HG03039 (cell line): ENCODE measurements around the gene SLC38A10.

ENCODE experiments used
- ATAC-seq: cut with Tn5 transposase; IDR thresholded peaks from one replicate; pipeline ENCODE4 v1.9.1; 2021; ENCODE audit warnings: mild to moderate bottlenecking, moderate library complexity; ENCODE audit not compliant: unreplicated experiment

SLC38A10 gene

DNA sequence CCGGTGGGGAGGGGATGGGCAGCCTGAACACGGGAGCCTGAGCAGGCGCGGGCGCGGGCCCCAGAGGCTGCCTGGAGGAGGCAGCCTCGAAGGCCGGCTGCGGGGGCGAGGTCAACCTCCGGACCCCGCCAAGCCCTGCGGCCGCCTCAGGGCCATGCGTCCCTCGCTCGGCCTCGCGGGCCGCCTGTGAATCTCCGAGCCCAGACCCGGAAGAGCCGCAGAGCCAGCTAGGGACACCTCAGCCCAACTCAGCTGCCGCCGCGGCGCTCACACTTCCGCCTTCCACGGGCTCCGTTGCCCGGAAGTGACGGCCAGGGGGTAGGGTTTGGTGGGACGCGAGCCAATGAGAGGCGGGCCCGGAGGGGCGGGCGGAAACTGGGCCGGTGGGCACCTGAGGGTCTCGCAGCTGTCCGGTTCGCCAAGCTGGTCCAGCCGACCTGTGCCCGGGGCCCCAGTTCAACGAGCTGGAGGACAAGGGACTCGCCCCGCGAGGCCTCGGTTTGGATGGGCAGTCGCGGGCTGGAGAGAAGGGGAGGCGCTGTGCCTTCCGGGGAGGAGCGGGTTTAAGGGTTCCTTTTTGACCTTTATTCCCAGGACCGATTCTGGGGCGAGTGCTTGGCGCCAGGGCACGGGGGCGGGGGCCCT, at the start of gene SLC38A10:
TSS of gene SLC38A10 (minus strand) at position 277 of the 645 bp plus-strand sequence. CDS start 386 bp downstream, outside the sequence.
- ATAC-seq, result peak; percentile 79

DNA sequence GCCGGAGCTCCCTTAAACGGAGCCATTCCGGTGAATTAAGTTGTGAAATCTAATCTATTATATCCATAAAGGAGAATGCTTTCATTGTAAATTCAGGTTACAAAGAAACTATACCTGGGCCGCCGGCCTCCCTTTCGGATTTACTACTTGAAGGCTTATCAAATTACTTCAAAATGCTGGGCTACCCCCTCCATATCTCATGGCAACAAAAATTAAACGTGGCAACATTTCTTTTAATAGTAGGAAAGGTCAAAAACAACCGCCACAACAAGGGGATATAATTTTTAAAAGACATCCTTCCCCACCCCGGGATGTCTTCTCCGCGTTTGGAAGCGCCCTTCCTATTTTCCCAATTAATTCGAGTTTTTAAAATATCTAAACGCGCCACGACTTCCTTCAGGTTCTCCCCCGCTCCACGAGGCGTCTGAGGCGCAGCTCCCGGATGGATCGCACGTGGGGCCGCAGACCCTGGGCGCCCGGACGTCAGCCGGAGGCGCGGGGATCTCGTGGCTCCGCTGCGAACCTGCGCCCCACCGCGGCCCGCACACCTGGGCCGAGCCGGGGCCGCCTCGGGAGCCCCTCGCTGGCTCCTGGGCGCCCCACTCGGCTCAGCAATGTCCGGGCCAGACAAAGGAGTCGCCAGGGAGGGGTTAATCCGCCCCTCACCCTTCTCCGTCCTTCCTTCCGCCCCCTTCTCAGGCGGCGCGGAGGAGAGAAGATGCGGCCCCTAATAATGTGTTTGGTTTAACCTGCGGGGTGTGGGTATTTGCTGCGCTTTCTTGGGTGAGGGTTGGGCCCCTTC, 47.4 kb upstream of the SLC38A10 start:
- ATAC-seq, result no peak

- ATAC-seq, result no peak
Measured at GRCh38 chr17:81341516-81342268, 46.6 kb upstream of the SLC38A10 start.

- no peak for ATAC-seq
Measured at GRCh38 chr17:81340607-81341515, 45.8 kb upstream of the SLC38A10 start.

DNA sequence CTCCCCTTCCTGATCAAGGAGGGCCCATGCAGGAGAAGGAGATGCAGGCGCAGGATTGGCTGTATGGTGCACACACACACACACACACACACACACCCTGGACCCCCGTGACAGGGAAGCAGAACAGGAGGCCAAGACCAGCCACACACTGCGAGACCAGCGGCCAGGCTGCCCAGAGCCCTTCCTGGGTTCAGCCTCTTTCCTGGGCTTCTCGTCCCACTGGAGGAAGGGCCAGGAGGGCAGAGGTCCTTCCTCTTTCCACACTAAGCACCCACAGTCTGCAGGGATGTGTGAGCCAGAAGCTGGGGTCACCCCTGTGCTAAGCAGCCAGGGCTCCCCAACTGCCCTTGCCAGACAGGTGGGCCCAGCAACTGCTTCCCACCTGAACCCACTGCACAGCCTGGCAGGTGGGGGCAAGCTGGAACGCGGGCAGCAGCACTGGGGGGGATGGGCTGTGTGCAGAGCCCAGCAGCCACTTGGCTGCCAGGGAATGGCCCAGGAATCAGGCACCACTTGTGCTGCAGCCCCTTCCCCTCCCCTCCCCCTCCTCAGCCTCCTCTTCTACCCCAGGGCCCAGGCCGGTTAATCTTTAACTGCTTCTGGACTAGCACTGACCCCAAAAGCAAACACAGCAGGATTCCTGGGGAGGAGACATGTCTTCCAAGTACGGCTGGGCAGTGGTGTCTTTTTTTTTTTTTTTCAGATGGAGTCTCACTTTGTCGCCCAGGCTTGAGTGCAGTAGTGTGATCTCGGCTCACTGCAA, 44.6 kb upstream of the SLC38A10 start:
- no peak for ATAC-seq

DNA sequence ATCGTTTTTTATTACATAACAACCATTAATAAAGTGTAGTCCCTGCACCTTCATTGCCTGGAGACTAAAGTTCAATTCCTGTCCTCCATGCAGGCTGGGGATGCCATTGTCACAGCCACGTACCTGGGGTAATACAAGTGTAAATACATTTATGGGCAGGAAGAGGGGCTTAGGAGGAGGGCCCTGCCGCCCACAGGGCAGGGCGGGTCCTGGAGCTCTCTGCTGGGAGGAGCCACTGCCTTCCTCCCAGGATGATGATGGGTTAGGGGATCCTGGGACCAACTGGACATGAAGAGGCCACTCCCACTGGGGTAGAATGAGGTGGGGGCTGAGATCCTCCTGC, 44.1 kb upstream of the SLC38A10 start:
- ATAC-seq, result no peak

DNA sequence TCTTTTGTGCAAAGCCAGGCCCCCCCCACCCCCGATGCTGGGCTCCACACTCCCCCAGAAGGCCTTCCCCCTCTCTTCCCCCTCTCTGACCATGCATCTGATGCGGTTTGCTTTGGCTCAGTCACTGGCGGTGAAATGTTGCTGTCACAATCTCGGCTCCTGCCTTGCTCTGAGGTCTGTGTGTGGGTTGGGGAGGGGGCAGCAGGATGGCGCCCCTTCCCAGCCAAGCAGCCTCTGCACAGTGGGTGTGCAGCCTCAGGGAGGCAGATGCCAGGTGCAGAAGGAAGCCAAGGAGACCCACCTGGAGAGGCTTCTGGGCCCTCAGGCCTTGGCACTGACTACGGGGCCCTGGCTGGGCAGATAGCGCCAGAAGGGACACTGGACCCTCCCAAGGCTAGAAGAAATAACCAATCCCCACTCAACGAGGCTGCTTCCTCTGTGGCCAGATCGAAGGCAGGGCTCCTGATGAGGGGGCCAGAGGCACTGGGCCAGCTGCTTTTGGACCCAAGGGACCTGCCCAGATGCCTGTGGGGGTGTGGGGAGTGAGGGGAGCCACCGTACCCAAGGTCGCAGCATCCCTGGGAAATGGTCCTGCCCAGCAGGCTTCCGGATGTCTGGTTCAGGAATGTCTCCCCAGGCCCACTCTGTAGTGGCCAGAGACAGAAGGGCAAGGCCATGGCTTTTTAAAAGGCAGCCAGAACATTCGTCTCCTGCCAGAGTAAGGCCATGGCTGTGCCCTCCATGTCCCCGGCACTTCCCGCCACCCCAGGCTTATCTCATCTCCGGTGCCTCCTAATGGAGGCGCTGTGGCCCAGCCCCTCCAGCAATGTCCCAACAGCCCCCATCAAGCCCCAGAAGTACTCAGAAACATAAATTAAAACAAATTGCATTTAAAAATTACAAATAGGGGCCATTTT, 43.4 kb upstream of the SLC38A10 start:
- no peak for ATAC-seq

DNA sequence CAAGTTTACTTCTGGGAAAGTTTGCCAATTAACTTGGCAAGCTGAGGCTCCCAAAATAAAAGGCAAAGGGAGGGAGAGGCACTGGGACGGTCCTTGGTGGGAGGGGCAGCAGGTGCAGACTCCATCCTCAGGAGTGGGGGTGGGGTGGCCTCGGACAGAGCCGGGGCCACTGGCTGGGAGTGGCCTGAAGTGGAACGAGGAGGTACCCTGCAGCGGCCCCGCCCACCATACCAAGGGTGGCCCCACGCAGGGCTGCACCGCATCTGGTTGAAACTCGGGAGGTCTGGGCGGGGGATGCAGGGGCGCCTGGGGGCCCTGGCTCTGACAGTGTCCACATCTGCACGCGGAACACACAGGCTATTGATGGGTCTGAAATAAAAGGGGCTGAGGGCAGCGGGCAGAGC, 42.4 kb upstream of the SLC38A10 start:
- ATAC-seq, result no peak

DNA sequence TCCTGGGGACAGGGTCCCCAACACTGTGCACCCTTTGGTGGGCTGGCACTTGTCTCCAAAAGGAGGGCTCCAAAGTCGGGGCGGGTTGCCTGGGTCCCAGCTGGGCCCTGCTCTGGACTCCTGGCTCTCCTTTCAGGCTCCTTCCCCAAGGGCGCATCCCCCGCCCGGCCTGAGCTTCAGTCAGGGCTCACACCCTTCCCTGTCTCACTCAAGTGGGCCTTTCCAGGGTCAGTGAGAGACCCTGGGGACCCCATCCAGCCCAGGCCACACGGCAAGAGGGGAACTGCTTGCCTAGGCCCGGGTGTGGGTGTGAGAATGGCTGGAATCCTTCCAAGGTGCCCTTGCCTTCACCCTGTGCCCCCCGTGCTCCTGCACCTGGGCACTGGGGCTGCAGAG, 41.8 kb upstream of the SLC38A10 start:
- no peak for ATAC-seq

GRCh38 chr17:81336296-81336929, 41.3 kb upstream of the SLC38A10 start:
- no peak for ATAC-seq

DNA sequence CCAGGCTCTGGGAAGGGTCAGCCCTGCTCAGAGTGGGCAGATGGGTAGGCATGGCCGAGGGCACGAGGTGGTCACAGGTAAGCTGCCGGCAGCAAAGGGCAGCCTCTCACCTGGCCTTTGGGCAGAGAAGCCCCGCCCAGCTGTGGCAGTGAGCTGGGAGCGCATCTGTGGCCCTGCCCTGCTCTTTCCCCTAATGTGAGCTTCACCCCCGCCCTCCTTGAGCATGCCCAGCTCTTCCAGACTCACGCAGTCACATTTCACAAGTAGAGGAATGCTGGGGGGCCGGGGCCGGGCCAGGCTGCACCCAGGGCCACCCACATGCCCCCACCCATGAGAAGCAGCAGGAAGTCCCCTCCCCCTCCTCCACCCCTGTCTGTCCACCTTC, 40.7 kb upstream of the SLC38A10 start:
- no peak for ATAC-seq

DNA sequence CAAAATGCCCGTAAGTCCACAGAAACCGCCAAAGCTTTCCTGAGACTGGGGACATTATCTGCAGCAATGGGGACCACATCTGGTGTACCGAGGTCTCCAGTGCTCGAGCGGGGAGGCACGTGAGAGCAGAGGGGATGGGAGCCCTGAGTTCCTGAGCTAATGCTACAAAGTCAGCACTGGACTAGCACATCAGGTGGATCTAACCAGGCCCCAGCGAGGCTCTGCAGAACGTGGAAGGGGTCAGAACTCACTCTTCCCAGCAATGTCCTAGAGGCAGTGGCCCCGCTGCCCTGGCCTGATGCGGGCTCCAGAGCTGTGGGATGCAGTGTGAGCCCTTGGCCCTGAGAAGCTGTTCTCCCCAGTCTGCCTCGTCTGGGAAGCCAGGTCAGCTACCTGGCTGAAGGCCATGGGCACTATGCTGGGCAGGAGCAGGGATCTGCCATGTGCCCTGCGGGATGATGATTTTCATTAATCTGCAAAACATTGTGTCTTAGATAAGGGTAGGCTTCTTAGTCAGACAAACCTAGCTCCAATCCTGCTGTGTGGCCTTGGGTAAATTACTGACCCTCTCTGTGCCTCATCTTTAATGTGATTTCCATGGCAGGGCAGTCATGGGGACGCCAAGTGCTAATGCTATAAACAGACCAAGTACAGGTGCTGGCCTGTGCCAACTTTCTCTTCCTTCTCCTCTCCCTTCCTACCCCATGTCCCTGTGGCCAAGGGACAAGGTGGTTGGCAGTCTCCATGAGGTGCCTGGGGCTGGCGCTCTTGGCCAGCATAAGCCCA, 40.1 kb upstream of the SLC38A10 start:
- no peak for ATAC-seq

DNA sequence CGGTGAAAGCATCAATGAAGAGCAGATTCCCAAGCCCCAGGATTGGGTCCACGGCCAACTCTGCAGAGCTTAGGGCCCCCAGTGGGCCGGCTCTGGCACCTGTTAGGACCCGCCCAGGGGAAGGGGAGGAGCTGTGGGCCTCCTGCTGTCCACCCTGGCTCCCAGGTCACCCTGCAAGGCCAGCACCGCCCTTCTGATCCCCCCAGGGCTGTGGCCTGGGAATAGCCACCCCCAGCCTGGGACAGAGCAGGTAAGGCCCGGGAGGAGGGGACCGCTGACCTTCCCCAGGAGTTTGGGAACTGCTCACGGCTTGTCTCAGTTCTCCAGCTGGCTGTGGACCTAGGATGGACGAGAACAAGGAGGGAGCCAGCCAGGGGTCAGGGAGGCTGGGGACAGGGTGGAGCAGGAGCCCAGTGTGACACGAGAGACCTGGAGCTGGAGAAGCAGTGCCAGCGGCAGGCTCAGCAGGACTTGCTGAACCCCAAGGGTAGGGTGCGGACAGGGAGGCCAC, 39.3 kb upstream of the SLC38A10 start:
- no peak for ATAC-seq

GRCh38 chr17:81333616-81334368, 38.7 kb upstream of the SLC38A10 start:
- no peak for ATAC-seq

- no peak for ATAC-seq
Measured at GRCh38 chr17:81332914-81333528, 37.9 kb upstream of the SLC38A10 start.

DNA sequence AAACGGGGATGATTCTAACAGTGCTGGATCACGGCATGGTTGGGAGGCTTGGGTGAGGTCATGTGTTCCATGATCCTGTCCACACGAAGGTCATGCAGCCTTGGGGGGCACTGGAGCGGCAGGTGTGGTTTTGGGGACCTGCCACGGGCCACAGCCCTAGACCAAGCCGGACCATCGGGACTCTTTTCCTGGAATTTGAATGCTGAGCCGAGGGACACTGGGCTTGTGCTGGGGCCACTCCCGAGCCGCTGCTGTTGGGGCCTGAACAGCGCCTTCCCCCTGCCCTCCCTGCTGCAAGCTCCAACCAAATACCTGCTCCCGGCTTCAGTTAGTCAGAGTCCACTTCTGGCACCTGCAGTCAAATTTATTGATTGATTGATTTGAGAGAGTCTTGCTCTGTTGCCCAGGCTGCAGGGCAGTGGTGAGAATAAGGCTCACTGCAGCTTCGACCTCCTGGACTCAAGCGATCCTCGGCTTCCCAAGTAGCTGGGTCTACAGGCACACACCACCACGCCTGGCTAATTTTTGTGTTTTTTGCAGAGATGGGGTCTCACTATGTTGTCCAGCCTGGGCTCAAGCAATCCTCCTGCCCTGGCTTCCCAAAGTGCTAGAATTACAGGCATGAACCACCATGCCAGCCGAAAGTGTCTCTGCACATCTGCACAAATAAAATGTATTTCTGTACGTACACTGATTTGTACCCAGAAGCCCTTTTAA, 37.2 kb upstream of the SLC38A10 start:
- no peak for ATAC-seq
